ENCODE data around the gene HSPB9.

GRCh38 chr17:42087042-42087701, 35.4 kb upstream of the HSPB9 start:
- no peak for TF ChIP-seq POLR2AphosphoS5 (IDR thresholded peaks at IDR 0.05)
- TF ChIP-seq, protein P1, sequence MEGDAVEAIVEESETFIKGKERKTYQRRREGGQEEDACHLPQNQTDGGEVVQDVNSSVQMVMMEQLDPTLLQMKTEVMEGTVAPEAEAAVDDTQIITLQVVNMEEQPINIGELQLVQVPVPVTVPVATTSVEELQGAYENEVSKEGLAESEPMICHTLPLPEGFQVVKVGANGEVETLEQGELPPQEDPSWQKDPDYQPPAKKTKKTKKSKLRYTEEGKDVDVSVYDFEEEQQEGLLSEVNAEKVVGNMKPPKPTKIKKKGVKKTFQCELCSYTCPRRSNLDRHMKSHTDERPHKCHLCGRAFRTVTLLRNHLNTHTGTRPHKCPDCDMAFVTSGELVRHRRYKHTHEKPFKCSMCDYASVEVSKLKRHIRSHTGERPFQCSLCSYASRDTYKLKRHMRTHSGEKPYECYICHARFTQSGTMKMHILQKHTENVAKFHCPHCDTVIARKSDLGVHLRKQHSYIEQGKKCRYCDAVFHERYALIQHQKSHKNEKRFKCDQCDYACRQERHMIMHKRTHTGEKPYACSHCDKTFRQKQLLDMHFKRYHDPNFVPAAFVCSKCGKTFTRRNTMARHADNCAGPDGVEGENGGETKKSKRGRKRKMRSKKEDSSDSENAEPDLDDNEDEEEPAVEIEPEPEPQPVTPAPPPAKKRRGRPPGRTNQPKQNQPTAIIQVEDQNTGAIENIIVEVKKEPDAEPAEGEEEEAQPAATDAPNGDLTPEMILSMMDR (IDR thresholded peaks at IDR 0.05 in 8 of 11, conservative IDR thresholded peaks at IDR 0.05 in 3 of 11) = no peak
- no peak for TF ChIP-seq POLR2A (IDR thresholded peaks at IDR 0.05)
